GM21367 (cell line): ENCODE measurements around the gene SHROOM1.

Experiments
- ATAC-seq: cut with Tn5 transposase; IDR thresholded peaks from one replicate; pipeline ENCODE4 v1.9.1; 2021; ENCODE audit not compliant: unreplicated experiment

The SHROOM1 gene

DNA sequence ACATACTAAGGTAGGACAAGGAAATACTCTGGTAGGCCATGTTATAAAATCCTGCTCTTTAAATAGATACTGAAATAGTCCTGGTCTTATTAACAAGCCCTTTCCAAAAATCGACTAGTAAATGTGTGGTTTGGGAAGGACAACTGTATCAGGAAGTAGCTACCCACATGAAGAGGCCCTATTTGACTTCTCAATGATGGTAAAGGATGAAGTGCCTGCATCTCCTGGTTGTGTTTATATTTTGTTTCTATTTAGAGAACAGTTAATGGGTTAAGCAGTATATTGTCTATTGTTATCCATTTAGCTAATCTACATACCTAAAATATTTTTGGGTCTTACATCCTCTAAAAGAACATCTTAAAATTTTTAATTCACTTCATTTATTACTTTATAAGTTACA lies 23.3 kb upstream of the SHROOM1 start:
- ATAC-seq, result no peak

GRCh38 chr5:132853323-132853722 lies 22.9 kb upstream of the SHROOM1 start:
- no peak for ATAC-seq

GRCh38 chr5:132850066-132850465 lies 19.6 kb upstream of the SHROOM1 start:
- ATAC-seq, result no peak

DNA sequence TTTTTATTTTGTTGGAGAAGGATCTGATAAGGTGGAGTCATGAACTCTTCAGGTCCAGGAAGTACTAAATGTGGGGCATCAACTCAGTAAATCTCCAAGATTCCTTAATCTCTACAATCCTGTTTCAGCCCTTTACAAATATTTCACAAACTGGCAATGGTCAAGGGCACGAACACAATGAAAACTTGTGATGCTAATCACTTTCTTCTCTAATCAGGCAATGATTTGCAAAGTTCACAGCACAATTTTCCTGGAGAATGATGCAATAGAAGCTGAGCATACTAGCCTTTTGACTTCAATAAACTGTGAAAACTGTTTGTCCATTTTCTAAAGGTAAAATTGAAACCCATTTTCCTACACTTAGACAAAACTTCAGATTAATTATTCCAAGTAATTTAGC lies 18.9 kb upstream of the SHROOM1 start:
- no peak for ATAC-seq

GRCh38 chr5:132848270-132848669 lies 17.8 kb upstream of the SHROOM1 start:
- no peak for ATAC-seq

- ATAC-seq, result no peak
Observed at GRCh38 chr5:132841305-132841704, 10.9 kb upstream of the SHROOM1 start.

GRCh38 chr5:132840896-132841295 lies 10.4 kb upstream of the SHROOM1 start:
- no peak for ATAC-seq

DNA sequence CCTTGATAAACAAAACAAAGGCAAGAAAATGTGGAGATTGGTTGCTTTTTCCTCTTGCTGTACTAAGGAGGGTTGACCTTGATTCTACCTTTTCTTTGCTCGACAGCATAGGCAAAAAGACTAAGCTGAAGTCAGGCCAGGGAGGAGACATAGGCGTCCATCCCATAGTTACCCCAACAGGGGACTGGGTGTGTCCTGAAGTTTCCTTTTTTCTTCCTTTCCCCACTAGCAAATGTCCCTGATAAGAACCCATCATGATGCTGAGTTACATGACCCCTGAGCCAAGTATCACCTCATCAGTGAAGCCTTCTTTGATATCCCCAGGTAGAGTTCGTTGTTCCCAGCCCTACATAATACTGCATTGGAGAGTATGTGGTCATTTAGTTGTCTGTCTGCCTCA lies 9.9 kb upstream of the SHROOM1 start:
- ATAC-seq, result no peak

- ATAC-seq, result no peak
Observed at GRCh38 chr5:132839426-132840301, 9.2 kb upstream of the SHROOM1 start.

DNA sequence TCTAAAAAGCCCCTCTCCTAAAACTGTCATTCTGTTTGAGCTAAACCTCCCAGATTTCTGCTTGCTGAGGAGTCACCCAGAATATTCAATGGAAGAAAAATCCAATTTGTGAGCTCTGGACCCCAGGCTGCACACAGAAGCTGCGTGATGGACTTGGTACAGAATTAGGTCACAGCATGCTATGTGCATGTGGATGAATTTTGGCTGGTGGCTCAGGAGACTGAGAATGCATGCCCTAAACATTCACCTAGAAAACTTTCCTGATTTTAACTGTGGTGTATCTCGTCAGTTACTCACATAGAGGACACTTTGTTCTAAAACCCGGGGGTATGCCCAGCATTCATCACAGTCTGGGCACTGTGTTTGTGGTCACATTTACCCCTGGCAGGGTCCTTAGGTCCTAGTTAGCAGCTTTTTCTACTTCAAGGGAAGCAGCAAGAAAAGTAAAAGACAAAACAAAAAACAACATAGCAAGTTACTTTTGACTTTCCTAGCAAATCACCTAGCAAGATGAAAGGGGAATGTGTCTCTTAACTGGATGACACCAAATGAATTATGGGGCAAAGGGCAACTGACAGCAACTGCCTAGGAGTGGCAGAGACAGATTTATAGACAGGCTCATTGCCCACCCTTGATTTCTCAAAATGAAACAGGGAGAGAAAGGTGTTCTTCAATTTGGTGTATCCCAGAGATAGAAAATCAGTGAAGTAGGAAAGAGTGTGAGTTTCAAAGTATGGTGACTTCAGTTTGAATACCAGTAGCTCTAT lies 8.3 kb upstream of the SHROOM1 start:
- ATAC-seq, result no peak

GRCh38 chr5:132837868-132838267 lies 7.4 kb upstream of the SHROOM1 start:
- ATAC-seq, result no peak

- no peak for ATAC-seq
Observed at GRCh38 chr5:132836852-132837251, 6.4 kb upstream of the SHROOM1 start.

GRCh38 chr5:132834057-132834456 lies 3.6 kb upstream of the SHROOM1 start:
- ATAC-seq, result no peak

DNA sequence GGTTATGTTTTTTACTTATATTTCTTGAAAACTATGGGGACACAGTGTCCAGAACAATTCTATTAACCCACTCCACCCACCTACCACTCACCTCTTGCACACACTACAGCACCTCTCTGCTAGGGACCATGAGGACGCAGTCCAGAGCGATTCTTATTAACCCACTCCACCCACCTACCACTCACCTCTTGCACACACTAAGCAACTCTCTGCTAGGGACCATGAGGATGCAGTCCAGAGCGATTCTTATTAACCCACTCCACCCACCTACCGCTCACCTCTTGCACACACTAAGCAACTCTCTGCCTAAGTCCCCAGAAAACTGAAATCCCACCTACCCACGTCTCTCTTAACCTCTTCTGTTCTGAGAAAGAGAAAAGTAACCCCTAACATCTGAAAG lies 2.2 kb upstream of the SHROOM1 start:
- no peak for ATAC-seq

DNA sequence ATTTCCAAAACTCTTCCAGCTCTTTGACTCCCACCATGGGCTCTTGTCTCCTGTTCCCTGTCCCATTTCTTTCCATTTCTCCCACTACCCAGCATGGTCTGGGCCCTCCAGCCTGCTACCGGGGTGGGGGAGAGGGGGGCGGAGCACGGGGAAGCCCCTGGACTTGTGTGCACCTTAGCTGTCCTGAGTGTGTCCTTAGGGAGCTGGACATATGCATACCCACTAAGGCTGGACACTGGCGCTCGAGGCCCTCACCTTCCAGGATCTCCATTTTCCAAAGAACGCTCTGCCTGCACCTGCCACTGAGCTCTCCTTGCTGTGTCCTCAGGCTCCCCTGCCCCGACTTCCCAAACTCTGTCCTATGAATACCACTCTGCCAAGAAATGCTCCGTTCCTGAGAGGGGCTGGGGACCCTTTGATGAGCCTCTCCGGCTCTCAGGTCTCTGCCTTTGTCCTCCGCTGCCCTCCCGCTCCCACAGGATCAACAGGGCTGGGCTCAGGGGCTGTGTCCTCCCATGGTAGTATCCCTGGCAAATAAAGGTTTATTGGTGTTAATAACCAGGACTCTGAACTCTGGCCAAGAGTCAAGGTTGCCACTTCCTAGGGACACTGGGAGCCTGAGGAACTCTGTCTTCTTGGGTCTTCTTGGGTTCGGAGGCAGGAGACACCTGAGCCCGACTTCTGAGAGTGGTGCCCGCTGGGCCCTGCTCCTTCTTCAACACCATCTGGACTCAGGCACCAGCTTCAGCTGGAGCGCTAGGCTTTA lies 831 bp upstream of the SHROOM1 start:
- ATAC-seq, result no peak

GRCh38 chr5:132829742-132830435 lies 558 bp downstream of the SHROOM1 start:
- ATAC-seq, result peak; percentile 52

DNA sequence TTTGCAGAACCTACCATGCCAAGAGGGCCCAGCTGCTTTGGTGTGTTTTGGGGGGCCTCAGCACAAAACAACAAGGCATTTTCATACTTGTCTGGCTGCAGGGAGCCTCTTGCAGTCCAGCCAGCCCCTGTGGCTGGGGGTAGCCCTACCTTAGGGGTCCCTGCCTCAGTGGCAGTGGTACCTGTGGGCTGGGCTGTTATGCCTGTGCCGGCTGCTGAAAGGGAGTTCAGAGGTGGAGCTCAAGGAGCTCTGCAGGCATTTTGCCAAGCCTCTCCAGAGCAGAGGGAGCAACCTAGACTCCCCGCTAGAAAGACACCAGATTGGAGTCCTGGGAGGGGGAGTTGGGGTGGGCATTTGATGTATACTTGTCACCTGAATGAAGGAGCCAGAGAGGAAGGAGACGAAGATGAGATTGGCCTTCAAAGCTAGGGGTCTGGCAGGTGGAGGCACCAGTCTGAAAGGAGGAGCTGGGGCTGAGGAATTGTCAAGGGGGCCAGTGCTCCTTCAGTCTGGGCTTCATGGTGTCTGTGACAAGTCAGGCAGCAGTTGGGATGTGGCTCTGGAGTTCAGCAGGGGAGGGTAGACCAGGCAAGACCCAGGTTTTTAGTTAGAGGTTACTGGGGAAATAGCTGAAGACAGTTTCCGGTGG lies 1.5 kb downstream of the SHROOM1 start:
- no peak for ATAC-seq

GRCh38 chr5:132827943-132828673 lies 2.3 kb downstream of the SHROOM1 start:
- no peak for ATAC-seq

DNA sequence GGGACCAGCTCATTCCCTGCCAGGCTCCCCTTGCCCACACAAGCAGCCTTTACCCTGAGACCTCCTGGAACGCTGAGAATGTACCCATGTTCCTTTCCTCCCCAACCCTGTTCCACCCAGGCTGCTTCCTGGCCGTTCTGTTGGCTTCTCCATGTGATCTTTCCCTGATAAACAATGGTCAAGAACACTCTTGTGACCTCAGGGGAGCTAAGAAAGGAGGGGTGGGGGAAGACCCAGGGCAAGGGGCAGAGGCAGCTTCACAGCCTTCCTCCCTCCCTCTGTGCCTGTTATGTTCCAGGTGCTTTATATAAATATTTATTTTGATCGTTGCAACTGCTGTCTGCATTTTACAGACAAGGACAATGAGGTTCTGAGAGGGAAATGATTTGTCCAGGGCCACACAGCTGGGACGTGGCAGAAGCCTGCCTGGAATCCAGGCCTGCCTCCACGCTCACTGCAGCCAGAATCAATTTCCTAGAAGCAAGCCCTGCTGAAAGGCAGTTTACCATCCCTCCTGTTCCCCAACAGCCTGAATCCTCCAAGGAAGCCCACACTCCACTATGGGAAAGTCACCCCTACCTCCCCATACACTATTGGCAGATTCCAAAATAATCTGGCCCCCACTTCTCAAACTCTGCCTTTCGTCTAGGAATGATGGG lies 3.9 kb downstream of the SHROOM1 start:
- ATAC-seq, result no peak
